ENCODE data around the gene TMOD1. TPM values are rescaled to one million over a fixed set of nuclear protein-coding genes. Genes with fewer than 3 reads are reported as not detected.

TMOD1 gene
- total and polyA plus RNA-seq, 2 experiments from 2014 or later, result 0.69 to 4.5 TPM

DNA sequence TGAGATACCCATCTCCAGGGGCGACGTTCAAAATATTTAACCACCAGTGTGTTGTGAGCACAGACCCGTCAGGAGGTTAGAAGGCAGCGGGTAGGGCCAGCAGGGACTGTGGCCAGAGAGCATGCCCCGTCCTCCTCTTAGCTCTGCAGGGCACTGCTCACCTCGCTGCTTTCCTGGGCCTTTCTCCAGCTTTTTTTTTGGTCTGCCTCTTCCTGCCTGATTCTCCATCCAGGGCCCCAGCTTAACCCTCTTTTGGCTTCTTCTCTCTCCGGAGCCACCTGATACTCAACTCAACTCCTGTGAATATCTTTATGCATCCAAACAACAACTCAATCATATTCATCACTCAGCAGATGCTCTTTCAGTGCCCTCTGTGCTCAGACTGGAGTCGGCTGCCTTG lies 44.0 kb downstream of the TMOD1 start (continued):
- TF ChIP-seq, protein P1, sequence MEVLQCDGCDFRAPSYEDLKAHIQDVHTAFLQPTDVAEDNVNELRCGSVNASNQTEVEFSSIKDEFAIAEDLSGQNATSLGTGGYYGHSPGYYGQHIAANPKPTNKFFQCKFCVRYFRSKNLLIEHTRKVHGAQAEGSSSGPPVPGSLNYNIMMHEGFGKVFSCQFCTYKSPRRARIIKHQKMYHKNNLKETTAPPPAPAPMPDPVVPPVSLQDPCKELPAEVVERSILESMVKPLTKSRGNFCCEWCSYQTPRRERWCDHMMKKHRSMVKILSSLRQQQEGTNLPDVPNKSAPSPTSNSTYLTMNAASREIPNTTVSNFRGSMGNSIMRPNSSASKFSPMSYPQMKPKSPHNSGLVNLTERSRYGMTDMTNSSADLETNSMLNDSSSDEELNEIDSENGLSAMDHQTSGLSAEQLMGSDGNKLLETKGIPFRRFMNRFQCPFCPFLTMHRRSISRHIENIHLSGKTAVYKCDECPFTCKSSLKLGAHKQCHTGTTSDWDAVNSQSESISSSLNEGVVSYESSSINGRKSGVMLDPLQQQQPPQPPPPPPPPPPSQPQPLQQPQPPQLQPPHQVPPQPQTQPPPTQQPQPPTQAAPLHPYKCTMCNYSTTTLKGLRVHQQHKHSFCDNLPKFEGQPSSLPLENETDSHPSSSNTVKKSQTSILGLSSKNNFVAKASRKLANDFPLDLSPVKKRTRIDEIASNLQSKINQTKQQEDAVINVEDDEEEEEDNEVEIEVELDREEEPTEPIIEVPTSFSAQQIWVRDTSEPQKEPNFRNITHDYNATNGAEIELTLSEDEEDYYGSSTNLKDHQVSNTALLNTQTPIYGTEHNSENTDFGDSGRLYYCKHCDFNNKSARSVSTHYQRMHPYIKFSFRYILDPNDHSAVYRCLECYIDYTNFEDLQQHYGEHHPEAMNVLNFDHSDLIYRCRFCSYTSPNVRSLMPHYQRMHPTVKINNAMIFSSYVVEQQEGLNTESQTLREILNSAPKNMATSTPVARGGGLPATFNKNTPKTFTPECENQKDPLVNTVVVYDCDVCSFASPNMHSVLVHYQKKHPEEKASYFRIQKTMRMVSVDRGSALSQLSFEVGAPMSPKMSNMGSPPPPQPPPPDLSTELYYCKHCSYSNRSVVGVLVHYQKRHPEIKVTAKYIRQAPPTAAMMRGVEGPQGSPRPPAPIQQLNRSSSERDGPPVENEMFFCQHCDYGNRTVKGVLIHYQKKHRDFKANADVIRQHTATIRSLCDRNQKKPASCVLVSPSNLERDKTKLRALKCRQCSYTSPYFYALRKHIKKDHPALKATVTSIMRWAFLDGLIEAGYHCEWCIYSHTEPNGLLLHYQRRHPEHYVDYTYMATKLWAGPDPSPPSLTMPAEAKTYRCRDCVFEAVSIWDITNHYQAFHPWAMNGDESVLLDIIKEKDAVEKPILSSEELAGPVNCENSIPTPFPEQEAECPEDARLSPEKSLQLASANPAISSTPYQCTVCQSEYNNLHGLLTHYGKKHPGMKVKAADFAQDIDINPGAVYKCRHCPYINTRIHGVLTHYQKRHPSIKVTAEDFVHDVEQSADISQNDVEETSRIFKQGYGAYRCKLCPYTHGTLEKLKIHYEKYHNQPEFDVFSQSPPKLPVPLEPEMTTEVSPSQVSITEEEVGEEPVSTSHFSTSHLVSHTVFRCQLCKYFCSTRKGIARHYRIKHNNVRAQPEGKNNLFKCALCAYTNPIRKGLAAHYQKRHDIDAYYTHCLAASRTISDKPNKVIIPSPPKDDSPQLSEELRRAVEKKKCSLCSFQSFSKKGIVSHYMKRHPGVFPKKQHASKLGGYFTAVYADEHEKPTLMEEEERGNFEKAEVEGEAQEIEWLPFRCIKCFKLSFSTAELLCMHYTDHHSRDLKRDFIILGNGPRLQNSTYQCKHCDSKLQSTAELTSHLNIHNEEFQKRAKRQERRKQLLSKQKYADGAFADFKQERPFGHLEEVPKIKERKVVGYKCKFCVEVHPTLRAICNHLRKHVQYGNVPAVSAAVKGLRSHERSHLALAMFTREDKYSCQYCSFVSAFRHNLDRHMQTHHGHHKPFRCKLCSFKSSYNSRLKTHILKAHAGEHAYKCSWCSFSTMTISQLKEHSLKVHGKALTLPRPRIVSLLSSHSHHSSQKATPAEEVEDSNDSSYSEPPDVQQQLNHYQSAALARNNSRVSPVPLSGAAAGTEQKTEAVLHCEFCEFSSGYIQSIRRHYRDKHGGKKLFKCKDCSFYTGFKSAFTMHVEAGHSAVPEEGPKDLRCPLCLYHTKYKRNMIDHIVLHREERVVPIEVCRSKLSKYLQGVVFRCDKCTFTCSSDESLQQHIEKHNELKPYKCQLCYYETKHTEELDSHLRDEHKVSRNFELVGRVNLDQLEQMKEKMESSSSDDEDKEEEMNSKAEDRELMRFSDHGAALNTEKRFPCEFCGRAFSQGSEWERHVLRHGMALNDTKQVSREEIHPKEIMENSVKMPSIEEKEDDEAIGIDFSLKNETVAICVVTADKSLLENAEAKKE (CRISPR knock-in tag; IDR thresholded peaks at IDR 0.05), result no peak
- TF ChIP-seq NANOG (IDR thresholded peaks at IDR 0.05; ENCODE audit: borderline replicate concordance) (no peak), STAT1 (IDR thresholded peaks at IDR 0.05; ENCODE audit: unreplicated experiment) (no peak), REST (IDR thresholded peaks at IDR 0.05; ENCODE audit: unreplicated experiment) (no peak)

- Mint-ChIP-seq H3K4me1 (peaks cover 9% of the 10 kb centered on the region), H3K4me3 (no peak overlapping the region), H3K36me3 (ENCODE audit: low read depth) (no peaks in the 10 kb centered on the region), H3K27me3 (ENCODE audit: insufficient read depth, low read depth, poor library complexity) (peaks cover 9% of the 10 kb centered on the region), H3K9me3 (no peaks in the 10 kb centered on the region), H3K27ac (no peak overlapping the region)
- no peaks in the 10 kb centered on the region for H3K9me2 ChIP-seq (ENCODE audit: insufficient read depth)
- no peaks in the 10 kb centered on the region for H3K27me3 ChIP-seq (ENCODE audit: insufficient read depth)
- H3K36me3 ChIP-seq (ENCODE audit: insufficient read depth), result no peaks in the 10 kb centered on the region
- no peaks in the 10 kb centered on the region for H3K79me2 ChIP-seq (replicated peaks; ENCODE audit: insufficient read depth)
- ATAC-seq (no peak), DNase-seq (ENCODE audit: low spot score) (no peak)
- no peaks in the 10 kb centered on the region for H3F3A ChIP-seq (replicated peaks; ENCODE audit: low read depth)
- no peak overlapping the region for H3K4me3 ChIP-seq
- no peak overlapping the region for H3K27ac ChIP-seq (ENCODE audit: low read depth)
- no peak overlapping the region for H2AFZ ChIP-seq
- no peak overlapping the region for H3K4me2 ChIP-seq
- H3K4me1 ChIP-seq (ENCODE audit: insufficient read depth), result no peaks in the 10 kb centered on the region
- H4K20me1 ChIP-seq (replicated peaks; ENCODE audit: insufficient read depth), result no peaks in the 10 kb centered on the region
- TF ChIP-seq ZNF331 (CRISPR knock-in tag; IDR thresholded peaks at IDR 0.05; ENCODE audit: low read depth) (no peak), EZH2phosphoT487 (IDR thresholded peaks at IDR 0.05; ENCODE audit: unreplicated experiment) (no peak), POLR2AphosphoS5 (IDR thresholded peaks at IDR 0.05; ENCODE audit: low read depth) (no peak), STAT1 (IDR thresholded peaks at IDR 0.05; ENCODE audit: unreplicated experiment) (no peak), CREB1 (CRISPR knock-in tag; IDR thresholded peaks at IDR 0.05; ENCODE audit: low read depth) (no peak), NANOG (IDR thresholded peaks at IDR 0.05; ENCODE audit: borderline replicate concordance) (no peak), JUNB (IDR thresholded peaks at IDR 0.05; ENCODE audit: unreplicated experiment) (no peak)
Measured at GRCh38 chr9:97547098-97547829, 45.8 kb downstream of the TMOD1 start.

Data from GM23338 (cell line).